HG03135 (cell line): ENCODE data around the gene ANXA1.

Experiments
- ATAC-seq: cut with Tn5 transposase; IDR thresholded peaks from one replicate; pipeline ENCODE4 v1.9.1; 2021; ENCODE audit warnings: mild to moderate bottlenecking, moderate library complexity; ENCODE audit not compliant: unreplicated experiment

The ANXA1 gene

DNA sequence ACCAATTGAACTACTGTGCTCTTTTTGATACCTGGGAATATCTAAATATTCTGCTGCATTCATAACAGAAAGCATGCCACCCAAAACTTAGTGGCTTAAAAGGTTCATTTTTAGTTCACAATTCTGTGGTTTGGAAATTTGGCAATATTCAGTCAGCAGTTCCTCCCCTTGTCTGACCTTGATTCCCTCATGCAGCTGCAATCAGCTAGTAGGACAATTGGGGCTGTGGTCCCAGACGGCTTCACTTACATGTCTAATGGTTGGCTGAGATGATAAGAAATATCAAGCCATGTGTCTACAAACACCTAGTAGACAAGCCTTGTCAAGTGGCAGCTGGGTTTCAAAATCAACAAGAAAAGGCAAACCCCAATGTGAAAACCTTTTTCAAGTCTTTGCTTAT is 51.3 kb downstream of the ANXA1 start:
- no peak for ATAC-seq

DNA sequence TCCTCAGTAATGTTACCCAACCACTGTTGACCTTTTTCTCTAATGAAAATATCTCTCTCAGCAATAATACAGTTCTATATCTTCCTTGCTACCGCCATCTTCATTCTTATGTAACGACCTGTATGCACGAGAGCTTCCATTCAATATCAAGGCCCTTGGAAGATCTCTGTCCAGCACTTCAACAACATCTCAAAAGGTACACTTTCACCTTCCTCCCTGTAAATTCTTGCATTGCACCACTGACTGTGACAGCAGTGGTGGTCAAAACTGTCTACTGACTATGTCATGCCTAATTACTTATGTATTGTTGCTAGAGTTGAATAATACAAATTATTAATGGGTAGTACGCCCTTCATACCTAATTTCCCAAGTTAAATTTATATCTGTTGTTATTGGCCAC is 53.3 kb downstream of the ANXA1 start:
- ATAC-seq, result no peak

DNA sequence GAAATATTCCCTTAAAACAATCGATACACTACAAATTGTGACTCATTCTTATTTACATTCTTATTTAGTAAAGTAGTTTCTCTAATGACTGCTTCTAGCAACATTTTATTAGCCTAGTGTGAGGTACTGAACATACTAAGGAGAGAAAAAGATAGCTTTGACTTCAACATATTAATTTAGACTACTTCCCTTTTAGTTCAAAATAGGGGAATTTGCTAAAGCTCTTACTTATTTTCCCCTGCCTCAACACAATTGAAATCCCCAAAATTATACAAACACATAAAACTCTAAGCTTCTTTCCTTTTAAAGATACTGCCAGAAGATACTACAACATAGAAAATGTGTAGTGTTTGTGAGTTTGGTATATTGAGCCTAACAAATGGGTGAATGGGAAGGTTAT is 55.2 kb downstream of the ANXA1 start:
- ATAC-seq, result no peak

DNA sequence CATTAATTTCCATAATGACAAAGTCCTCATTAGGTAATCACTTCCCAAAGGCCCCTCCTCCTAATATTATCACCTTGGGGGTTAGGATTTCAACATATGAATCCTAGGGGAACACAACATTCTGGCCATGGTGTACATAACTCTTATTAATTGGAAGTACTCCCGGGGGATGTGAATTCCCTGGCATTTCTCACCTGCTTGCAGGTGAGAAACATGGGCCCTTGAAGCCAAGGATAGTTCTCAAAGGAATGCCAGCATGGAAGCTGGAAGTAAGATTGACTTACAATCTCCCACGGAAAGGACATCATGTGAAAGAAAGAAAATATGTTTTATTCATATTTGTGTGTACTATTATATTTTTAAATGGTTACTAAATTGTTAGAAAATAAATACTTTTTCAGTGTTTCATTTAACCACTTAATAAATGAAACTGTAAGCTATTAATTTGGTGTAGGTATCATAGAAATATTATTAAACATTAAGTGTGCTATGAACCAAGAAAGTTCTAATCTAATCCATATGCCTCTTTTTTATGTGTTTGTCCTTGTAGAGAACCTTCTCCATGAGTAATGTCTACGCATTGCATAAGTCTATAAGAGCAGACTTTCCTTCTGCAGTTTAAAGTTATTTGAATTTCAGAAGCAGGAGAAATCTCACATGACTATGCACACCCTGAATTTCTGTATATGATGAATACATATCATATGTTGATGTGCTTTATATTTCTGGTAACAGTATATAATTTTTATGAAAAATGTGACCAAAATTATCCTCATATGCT is 59.4 kb downstream of the ANXA1 start:
- no peak for ATAC-seq

DNA sequence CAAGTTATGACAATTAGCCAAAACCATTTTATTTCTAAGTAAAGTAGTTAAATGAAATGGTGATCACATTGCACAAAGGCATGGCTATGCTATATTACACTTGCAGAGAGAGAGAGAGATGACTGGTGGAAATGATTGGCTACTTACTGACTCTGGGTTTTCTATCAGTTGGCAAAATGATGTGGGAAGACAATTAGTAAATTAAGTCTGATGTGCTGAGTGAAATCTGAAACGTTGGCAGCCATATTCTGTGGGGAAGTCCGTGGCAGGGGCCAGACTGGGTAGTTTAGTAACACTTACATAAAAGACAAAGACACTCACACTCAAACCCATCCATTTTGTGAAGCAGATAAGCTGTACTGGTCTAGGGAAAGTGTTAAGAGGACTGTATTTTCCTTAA is 61.6 kb downstream of the ANXA1 start:
- ATAC-seq, result no peak

DNA sequence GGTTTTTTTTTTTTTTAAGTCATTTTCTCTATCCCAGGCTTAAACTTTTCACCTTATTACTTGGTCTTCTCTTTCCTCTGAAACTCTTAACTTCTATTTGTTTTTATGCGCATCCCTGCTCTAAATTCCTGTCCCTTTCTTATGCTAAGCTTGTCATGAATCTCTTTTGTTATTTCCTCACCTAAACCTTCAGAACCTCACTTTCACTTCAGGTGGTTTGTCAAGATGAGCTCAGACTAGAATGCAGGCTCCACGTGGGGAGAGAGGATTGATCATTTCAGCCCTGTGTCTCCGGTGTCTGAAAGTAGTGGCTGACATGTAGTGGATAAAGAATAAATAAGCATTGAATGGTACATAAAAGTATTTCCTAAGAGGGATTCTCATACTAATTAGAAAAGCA is 63.6 kb downstream of the ANXA1 start:
- no peak for ATAC-seq

DNA sequence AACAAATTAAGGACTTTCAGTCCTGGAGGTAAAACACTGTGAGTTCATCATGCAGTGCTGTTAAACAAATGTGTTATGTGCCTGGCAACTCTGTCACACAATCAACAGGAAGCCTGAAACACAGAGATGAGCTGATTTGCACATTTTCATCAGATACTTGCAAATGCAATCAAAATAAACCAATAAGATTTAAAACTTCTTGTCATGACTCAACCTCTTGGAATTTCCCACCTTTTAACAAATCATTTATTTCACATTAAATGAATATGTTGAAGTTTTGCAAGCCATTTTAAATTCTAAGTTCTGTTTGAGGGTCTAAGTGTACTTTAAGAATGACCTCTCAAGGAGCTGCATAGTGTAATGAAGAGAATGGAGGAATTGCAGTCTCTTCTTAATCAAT is 64.4 kb downstream of the ANXA1 start:
- ATAC-seq, result no peak
